A549 (cell line): Measurements from ENCODE around the gene TMEM205. TPM values are rescaled to one million over a fixed set of nuclear protein-coding genes. Genes with fewer than 3 reads are reported as not detected.
"Not testable (repeated sequence)": the region's sequence is repeated elsewhere in the genome, so short reads cannot be mapped to it uniquely, and the experiment has no call there.

Experiments
- ATAC-seq, 2 experiments: fragments of 200-7000 bp in 1 of 2; fragments of >200 bp in 1 of 2; cut with Nextera tagmentation in 1 of 2; cut with Tn5 transposase in 1 of 2; 3 replicates each; pipeline versions ENCODE4 v1.8.0 to v1.9.1; 2018 to 2020; ENCODE audit warnings: mild to moderate bottlenecking in 1 of 2, moderate library complexity in 1 of 2
- CTCF ChIA-PET: fragments of 300-600 bp; sonication (Branson Sonifier 250); formaldehyde crosslinking; extraction: SDS; loops from one replicate; lab custom pipeline; 2021; ENCODE audit warnings: antibody characterized with exemption, inconsistent platforms; lab: Yijun Ruan, JAX
- POLR2A ChIA-PET: fragments of 350-600 bp; formaldehyde crosslinking; extraction: SDS; loops from one replicate; lab custom pipeline; 2021; ENCODE audit warnings: antibody characterized with exemption, inconsistent platforms; lab: Yijun Ruan, JAX
- DNase-seq, 2 experiments: peaks; one replicate each; pipeline versions ENCODE4 v3.0.0 to v3.0.0-alpha.2; 2011 to 2016; ENCODE audit warnings: low read depth in 1 of 2, low spot score in 1 of 2
- FAIRE-seq: peaks from 2 replicates; lab custom pipeline; 2011; peaks lifted over from hg19 to GRCh38; lab: Jason Lieb, UNC
- H3K27ac ChIP-seq, 2 experiments: fragments of >200 bp; sonication (Bioruptor Twin); formaldehyde crosslinking; 3 replicates each; pipeline ENCODE4 v1.5.1; 2016 to 2017
- H3K4me1 ChIP-seq: fragments of >200 bp; sonication (Bioruptor Twin); formaldehyde crosslinking; 3 replicates; pipeline ENCODE4 v1.6.1; 2016
- H3K4me2 ChIP-seq: fragments of >200 bp; sonication (Bioruptor Twin); formaldehyde crosslinking; 3 replicates; pipeline ENCODE4 v1.6.1; 2016
- H3K4me3 ChIP-seq: fragments of >200 bp; sonication (Bioruptor Twin); formaldehyde crosslinking; 3 replicates; pipeline ENCODE4 v1.5.1; 2016
- H3K9me3 ChIP-seq: fragments of >200 bp; sonication (Bioruptor Twin); formaldehyde crosslinking; 3 replicates; pipeline ENCODE4 v1.6.1; 2016
- ATOH8 ChIP-seq: fragments of 250-450 bp; sonication (Bioruptor Pico); IDR thresholded peaks from 2 replicates; pipeline ENCODE4 v1.5.0; 2020; ENCODE audit warnings: low read depth, mild to moderate bottlenecking, moderate library complexity
- CHD2 ChIP-seq: fragments of 150-350 bp; IDR thresholded peaks from 2 replicates; pipeline ENCODE4 v1.6.1; 2014; ENCODE audit warnings: low read length; ENCODE audit not compliant: partially characterized antibody
- CTCF ChIP-seq: fragments of >200 bp; sonication (Bioruptor Twin); formaldehyde crosslinking; IDR thresholded peaks from 3 replicates; pipeline ENCODE4 v1.5.1; 2016
- ELK1 ChIP-seq: fragments of 150-350 bp; IDR thresholded peaks from 2 replicates; pipeline ENCODE4 v1.6.1; 2014; ENCODE audit warnings: low read depth, mild to moderate bottlenecking, low read length
- EP300 ChIP-seq, 2 experiments: fragments of >200 bp; sonication (Bioruptor Twin); formaldehyde crosslinking; IDR thresholded peaks; 2 replicates in 1 of 2; 3 replicates in 1 of 2; pipeline ENCODE4 v1.6.1; 2016 to 2017
- ESRRA ChIP-seq: fragments of 150-350 bp; IDR thresholded peaks from 2 replicates; pipeline ENCODE4 v1.6.1; 2014; ENCODE audit warnings: mild to moderate bottlenecking, low read length, borderline replicate concordance
- FOSB ChIP-seq: fragments of 250-450 bp; sonication (Bioruptor Pico); IDR thresholded peaks from 2 replicates; pipeline ENCODE4 v1.5.0; 2020; ENCODE audit warnings: mild to moderate bottlenecking, moderate library complexity
- FOSL2 ChIP-seq, 2 experiments: fragments of 450-650 bp in 1 of 2; fragments of >200 bp in 1 of 2; sonication (Bioruptor Twin) in 1 of 2; formaldehyde crosslinking; IDR thresholded peaks; 2 replicates each; pipeline versions ENCODE4 v1.5.0 to v1.6.1; 2016 to 2020; ENCODE audit warnings: mild to moderate bottlenecking in 1 of 2, moderate library complexity in 1 of 2
- FOXS1 ChIP-seq: fragments of 250-450 bp; sonication (Bioruptor Pico); IDR thresholded peaks from 2 replicates; pipeline ENCODE4 v1.5.0; 2020; ENCODE audit warnings: mild to moderate bottlenecking, moderate library complexity
- HOXA7 ChIP-seq: fragments of 250-450 bp; sonication (Bioruptor Pico); IDR thresholded peaks from 2 replicates; pipeline ENCODE4 v1.5.0; 2020; ENCODE audit warnings: mild to moderate bottlenecking, moderate library complexity
- HOXB13 ChIP-seq: fragments of 250-450 bp; sonication (Bioruptor Pico); IDR thresholded peaks from 2 replicates; pipeline ENCODE4 v1.5.0; 2020; ENCODE audit warnings: low read depth, mild to moderate bottlenecking, moderate library complexity
- JUN ChIP-seq, 2 experiments: fragments of >200 bp; sonication (Bioruptor Twin); formaldehyde crosslinking; IDR thresholded peaks; 2 replicates in 1 of 2; 3 replicates in 1 of 2; pipeline ENCODE4 v1.6.1; 2016 to 2017
- MAX ChIP-seq: IDR thresholded peaks from 2 replicates; pipeline ENCODE4 v1.6.1; 2012
- MAZ ChIP-seq: fragments of 150-350 bp; IDR thresholded peaks from 2 replicates; pipeline ENCODE4 v1.6.1; 2014; ENCODE audit warnings: antibody characterized with exemption, low read depth, low read length, borderline replicate concordance
- NPAS2 ChIP-seq: fragments of 250-450 bp; sonication (Bioruptor Pico); IDR thresholded peaks from 2 replicates; pipeline ENCODE4 v1.8.0; 2022; ENCODE audit warnings: mild to moderate bottlenecking, moderate library complexity, borderline replicate concordance
- RARB ChIP-seq: fragments of 250-450 bp; sonication (Bioruptor Pico); IDR thresholded peaks from 2 replicates; pipeline ENCODE4 v1.8.0; 2021; ENCODE audit warnings: mild to moderate bottlenecking, moderate library complexity
- RNF2 ChIP-seq: fragments of 200-600 bp; sonication (generic); IDR thresholded peaks from 2 replicates; pipeline ENCODE4 v1.6.1; 2016; ENCODE audit warnings: low read depth, mild to moderate bottlenecking, antibody characterized with exemption, moderate library complexity, borderline replicate concordance
- SMC3 ChIP-seq: fragments of >200 bp; sonication (Bioruptor Twin); formaldehyde crosslinking; IDR thresholded peaks from 3 replicates; pipeline ENCODE4 v1.6.1; 2018; ENCODE audit warnings: inconsistent platforms
- TFCP2L1 ChIP-seq: fragments of 250-450 bp; sonication (Bioruptor Pico); IDR thresholded peaks from 2 replicates; pipeline ENCODE4 v1.5.0; 2021; ENCODE audit warnings: mild to moderate bottlenecking
- TP53 ChIP-seq: fragments of 250-450 bp; sonication (Bioruptor Pico); IDR thresholded peaks from 2 replicates; pipeline ENCODE4 v1.5.0; 2021; ENCODE audit warnings: mild to moderate bottlenecking, moderate library complexity
- USF2 ChIP-seq: fragments of 450-650 bp; IDR thresholded peaks from 2 replicates; pipeline ENCODE4 v1.6.1; 2014; ENCODE audit warnings: antibody characterized with exemption
- ZC3H11A ChIP-seq: fragments of 450-650 bp; IDR thresholded peaks from 2 replicates; pipeline ENCODE4 v1.6.1; 2014; ENCODE audit warnings: antibody characterized with exemption, mild to moderate bottlenecking
- ZFP36 ChIP-seq: fragments of 450-650 bp; IDR thresholded peaks from 2 replicates; pipeline ENCODE4 v1.6.1; 2014; ENCODE audit warnings: borderline replicate concordance; ENCODE audit not compliant: partially characterized antibody
- WGBS: methylation state at CpG from one replicate; pipeline ENCODE4 v1.1.6; 2017; ENCODE audit errors: missing lambda C conversion rate; 5-methylcytosine and 5-hydroxymethylcytosine counted together
- polyA plus RNA-seq, 4 experiments: library from polyadenylated mRNA; depleted of rRNA in 3 of 4; stranded (reverse); fragments of >200 nt; fragmentation: RNase III in 1 of 4; extraction: RNeasy Plus Mini Kit Qiagen cat#74134 plus additional on column Dnase treatment in 1 of 4; gene quantifications; 2 replicates in 3 of 4; 3 replicates in 1 of 4; pipeline ENCODE4 v1.2.3, GENCODE V29; 2011 to 2017

Gene TMEM205
- polyA plus RNA-seq, 2 of the 4 experiments (the other 2 are of a cell fraction) = 91.6 to 183 TPM

GRCh38 chr19:11379857-11380350 is 33.8 kb upstream of the TMEM205 start:
- peaks cover 48% of the 10 kb centered on the region for H3K4me1 ChIP-seq
- CTCF ChIA-PET = interaction anchor here (1.3 to 5.8 kb wide), 12 partner anchors 11 to 103 kb away, joined by 4 to 50 read pairs (median 24); partner anchors contain the start of genes RAB3D and RGL3
- peak overlapping the region; percentile 76 to 91; a peak in 5 of 6 replicates for H3K27ac ChIP-seq
- TF ChIP-seq ZC3H11A (no peak), ZFP36 (peak; percentile 53)
- POLR2A ChIA-PET = interaction anchor here (2.6 kb wide), 1 partner anchor 33 kb away, joined by 18 read pairs; the partner anchor contains the start of genes CCDC159 and TMEM205
- DNase-seq (no peak), FAIRE-seq (no peak), ATAC-seq (no peak)
- H3K9me3 ChIP-seq = no peaks in the 10 kb centered on the region
- 86% methylated on average over 5 of the region's 7 CpGs for WGBS
- peak overlapping the region; percentile 72 for H3K4me2 ChIP-seq
- no peak overlapping the region for H3K4me3 ChIP-seq

- Histone ChIP-seq H3K4me2 (peak overlapping the region; percentile 58), H3K27ac (peak overlapping the region in 1 of 2 experiments; percentile 85; a peak in 4 of 6 replicates), H3K4me1 (peaks cover 47% of the 10 kb centered on the region)
- H3K9me3 ChIP-seq, POLR2A ChIA-PET, DNase-seq, H3K4me3 ChIP-seq, ATAC-seq, FAIRE-seq: not testable (repeated sequence)
- WGBS = 81% methylated on average over 13 of the region's 14 CpGs
- CTCF ChIA-PET = interaction anchor here (1.6 to 5.8 kb wide), 4 partner anchors 10 to 103 kb away, joined by 6 to 50 read pairs (median 24); no protein-coding TSS in a partner anchor
These were observed 33.3 kb upstream of the TMEM205 start for GRCh38 chr19:11379269-11379845.

- ChIA-PET POLR2A (interaction anchor here (0.7 kb wide), 1 partner anchor 32 kb away, joined by 4 read pairs; the partner anchor contains the start of genes CCDC159 and TMEM205), CTCF (interaction anchor here (0.9 to 4.9 kb wide), 5 partner anchors 15 to 104 kb away, joined by 3 to 28 read pairs (median 4); partner anchors contain the start of genes CCDC159, TMEM205 and TSPAN16)
- Histone ChIP-seq H3K27ac (peak overlapping the region; percentile 61 to 85; a peak in 5 of 6 replicates), H3K4me3 (no peak overlapping the region), H3K4me2 (peak overlapping the region; percentile 58), H3K4me1 (peaks cover 52% of the 10 kb centered on the region), H3K9me3 (no peaks in the 10 kb centered on the region)
- WGBS = 0% methylated on average over 2 of the region's 8 CpGs
- no peak for FAIRE-seq
- no peak for ATAC-seq
- peak; percentile 62 to 72 for DNase-seq
- TF ChIP-seq ATOH8 (no peak), USF2 (no peak), JUN (IDR thresholded peaks at IDR 0.05) (peak in 1 of 2 experiments; percentile 23; a peak in 1 of 5 replicates), ZFP36 (no peak), FOSL2 (IDR thresholded peaks at IDR 0.05) (peak; percentile 45; the same call in 1 of the 2 replicates), FOSL2 (CRISPR knock-in tag; IDR thresholded peaks at IDR 0.05) (peak; percentile 71), CHD2 (no peak), RARB (CRISPR knock-in tag) (no peak), HOXB13 (no peak), TFCP2L1 (CRISPR knock-in tag) (no peak), SMC3 (peak; percentile 37; the same call in 2 of the 3 replicates), FOSB (CRISPR knock-in tag) (no peak), ESRRA (no peak), ELK1 (no peak), FOXS1 (CRISPR knock-in tag) (no peak), MAZ (no peak), CTCF (peak; percentile 46), TP53 (CRISPR knock-in tag) (no peak), RNF2 (no peak), NPAS2 (CRISPR knock-in tag) (no peak), MAX (no peak; the same call in 1 of the 2 replicates), EP300 (IDR thresholded peaks at IDR 0.05) (no peak; a peak in 1 of 5 replicates), HOXA7 (CRISPR knock-in tag) (no peak)
These were observed 32.5 kb upstream of the TMEM205 start for GRCh38 chr19:11378319-11379189.
